Tibial nerve (tissue), 4 donors: Measurements from ENCODE around the gene NPEPL1. TPM values are rescaled to one million over a fixed set of nuclear protein-coding genes. Genes with fewer than 3 reads are reported as not detected.
"Not testable (repeated sequence)": the region's sequence is repeated elsewhere in the genome, so short reads cannot be mapped to it uniquely, and the experiment has no call there.

ENCODE experiments used
- DNase-seq, 2 donors: peaks; one replicate each; pipeline ENCODE4 v3.0.0-alpha.2; 2019; ENCODE audit warnings: low spot score in 2 of 2
- H3K27ac ChIP-seq, 4 donors: fragments of 200-600 bp; sonication (generic) in 3 of 4; one replicate each; pipeline ENCODE4 v1.5.1; 2017 to 2019; ENCODE audit warnings: mild to moderate bottlenecking in 1 of 4
- H3K27me3 ChIP-seq, 2 donors: fragments of 200-600 bp; sonication (generic) in 1 of 2; one replicate each; pipeline versions ENCODE4 v1.5.1 to v1.6.0; 2017 to 2019
- H3K36me3 ChIP-seq, 3 donors: fragments of 200-600 bp; sonication (generic); one replicate each; pipeline ENCODE4 v1.5.1; 2018 to 2019
- H3K4me1 ChIP-seq, 4 donors: fragments of 200-600 bp; sonication (generic) in 3 of 4; one replicate each; pipeline ENCODE4 v1.5.1; 2017 to 2019
- H3K4me3 ChIP-seq, 4 donors: fragments of 200-600 bp; sonication (generic) in 3 of 4; one replicate each; pipeline ENCODE4 v1.5.1; 2017 to 2019; ENCODE audit warnings: mild to moderate bottlenecking in 1 of 4, moderate library complexity in 1 of 4
- H3K9me3 ChIP-seq, 4 donors: fragments of 200-600 bp; sonication (generic) in 3 of 4; one replicate each; pipeline ENCODE4 v1.5.1; 2017 to 2019
- CTCF ChIP-seq, 5 experiments: fragments of 200-600 bp in 3 of 5; fragments of 450-650 bp in 2 of 5; sonication (generic) in 3 of 5; IDR thresholded peaks; one replicate each; pipeline ENCODE4 v1.5.1; 2016 to 2019; ENCODE audit warnings: antibody characterized with exemption in 5 of 5, mild to moderate bottlenecking in 3 of 5, moderate library complexity in 2 of 5
- EP300 ChIP-seq, 2 donors: sonication (generic); formaldehyde crosslinking; IDR thresholded peaks; one replicate each; pipeline ENCODE4 v1.6.1; 2017; ENCODE audit warnings: antibody characterized with exemption in 2 of 2, mild to moderate bottlenecking in 1 of 2
- POLR2A ChIP-seq, 2 donors: fragments of 450-650 bp; IDR thresholded peaks; one replicate each; pipeline ENCODE4 v1.6.1; 2017; ENCODE audit warnings: antibody characterized with exemption in 2 of 2, mild to moderate bottlenecking in 2 of 2, moderate library complexity in 2 of 2
- WGBS, 2 donors: methylation state at CpG; one replicate each; pipeline ENCODE4 v1.1.5; 2018; 5-methylcytosine and 5-hydroxymethylcytosine counted together
- total RNA-seq, 4 donors: library from RNA; depleted of rRNA; stranded (reverse); fragments of >200 nt; gene quantifications; one replicate each; pipeline ENCODE4 v1.1.0, GENCODE V29; 2016

Gene NPEPL1
- total RNA-seq, 4 donors from 2014 or later, result 57.6 to 123 (median 73.0) TPM

DNA sequence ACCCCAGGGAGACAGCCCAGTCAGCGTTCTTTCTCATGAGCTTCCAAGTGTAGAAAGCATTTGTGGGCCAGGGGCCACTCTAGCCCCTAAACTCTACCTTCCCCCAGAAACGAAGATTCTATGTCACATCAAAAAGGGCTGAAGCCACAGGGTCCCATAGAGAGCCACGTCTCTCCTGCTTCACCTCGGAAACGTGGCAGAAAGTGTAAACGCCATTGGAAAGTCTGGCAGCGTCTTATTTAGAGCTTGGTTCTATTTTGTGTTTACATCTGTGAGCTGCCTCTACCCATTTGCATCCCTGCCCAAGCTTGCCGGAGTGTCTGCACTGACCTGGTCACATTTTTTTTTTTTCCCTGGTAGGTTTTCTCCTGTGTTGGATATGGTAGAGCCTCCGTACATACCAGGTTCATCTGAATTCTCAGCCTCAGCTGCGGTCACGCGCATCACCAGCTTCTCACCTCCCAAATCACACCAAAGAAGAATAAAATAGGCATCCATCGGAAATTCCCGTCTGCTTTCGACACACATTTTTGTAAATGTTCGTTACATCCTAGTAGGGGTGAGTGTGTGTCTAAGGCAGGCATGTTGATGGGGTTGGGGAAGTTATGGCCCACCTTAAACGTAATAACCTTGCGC is 62.6 kb downstream of the NPEPL1 start:
- TF ChIP-seq CTCF (IDR thresholded peaks at IDR 0.05) (no peak), EP300 (IDR thresholded peaks at IDR 0.05) (no peak), POLR2A (IDR thresholded peaks at IDR 0.05) (no peak)
- DNase-seq, result no peak
- Histone ChIP-seq H3K4me3 (no peak overlapping the region), H3K36me3 (no peaks in the 10 kb centered on the region), H3K27me3 (no peaks in the 10 kb centered on the region), H3K4me1 (no peaks in the 10 kb centered on the region), H3K9me3 (no peaks in the 10 kb centered on the region), H3K27ac (no peak overlapping the region)
- 81 to 85% methylated on average over 18 of the region's 18 CpGs for WGBS, 2 donors

DNA sequence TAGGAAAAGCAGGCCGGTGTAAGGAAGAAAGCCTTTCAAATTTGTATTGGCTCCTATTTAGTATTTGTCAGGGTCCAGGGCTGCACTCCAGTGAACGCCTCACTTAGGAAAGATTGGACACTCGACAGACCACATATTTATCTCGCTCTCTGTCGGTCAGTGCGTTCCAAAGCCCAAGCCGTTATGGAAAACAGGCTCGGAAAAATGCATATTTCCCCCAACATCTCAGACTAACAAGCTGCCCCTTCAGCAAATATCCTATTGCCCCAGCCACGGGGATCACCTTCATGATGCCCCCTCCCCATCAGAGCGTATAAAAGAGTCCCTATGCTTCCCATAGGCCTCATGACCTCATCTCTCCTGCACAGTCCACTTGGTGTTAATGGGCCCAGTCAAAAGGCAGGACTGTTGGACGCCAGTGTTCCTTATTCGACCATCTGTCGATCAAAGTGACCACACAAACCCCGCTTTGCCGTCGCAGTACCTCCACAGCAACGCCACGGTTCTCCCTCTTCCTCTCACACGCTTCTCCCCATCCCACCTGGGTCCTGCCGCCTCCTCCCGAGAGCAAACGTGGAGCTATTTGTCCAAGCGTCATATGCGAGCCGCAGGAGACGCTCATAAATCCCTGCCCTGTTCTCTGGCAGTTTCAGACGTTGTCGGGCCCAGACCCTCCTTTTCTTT is 63.3 kb downstream of the NPEPL1 start:
- no peaks in the 10 kb centered on the region for H3K36me3 ChIP-seq
- H3K4me3 ChIP-seq, result no peak overlapping the region
- no peaks in the 10 kb centered on the region for H3K27me3 ChIP-seq
- no peak overlapping the region for H3K27ac ChIP-seq
- no peak for DNase-seq
- no peaks in the 10 kb centered on the region for H3K4me1 ChIP-seq
- H3K9me3 ChIP-seq, result no peaks in the 10 kb centered on the region
- 69% methylated on average over 28 of the region's 28 CpGs for WGBS, 2 donors
- TF ChIP-seq CTCF (IDR thresholded peaks at IDR 0.05), result no peak
- TF ChIP-seq EP300 (IDR thresholded peaks at IDR 0.05), result no peak
- TF ChIP-seq POLR2A (IDR thresholded peaks at IDR 0.05), result no peak

DNA sequence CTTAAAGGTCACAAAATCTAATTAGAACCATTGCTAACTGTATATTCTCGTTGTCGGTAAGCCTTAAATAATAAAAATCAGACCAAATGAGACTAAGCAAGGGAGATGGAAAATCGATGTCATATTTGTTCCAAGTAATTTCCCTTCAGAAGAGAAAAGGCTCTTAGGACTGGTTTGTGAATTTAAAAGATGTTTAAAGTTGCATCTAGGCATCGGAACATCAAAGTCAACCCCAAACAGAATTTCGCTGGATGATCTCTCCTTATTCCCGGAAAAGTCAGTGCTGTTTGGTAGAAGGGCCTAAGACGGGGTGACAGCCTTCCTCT is 63.8 kb downstream of the NPEPL1 start:
- WGBS, 2 donors, result 66 to 71% methylated on average over 7 of the region's 7 CpGs
- no peaks in the 10 kb centered on the region for H3K9me3 ChIP-seq
- no peak for TF ChIP-seq POLR2A (IDR thresholded peaks at IDR 0.05)
- no peak for TF ChIP-seq CTCF (IDR thresholded peaks at IDR 0.05)
- TF ChIP-seq EP300 (IDR thresholded peaks at IDR 0.05), result no peak
- no peak overlapping the region for H3K4me3 ChIP-seq
- H3K36me3 ChIP-seq, result no peaks in the 10 kb centered on the region
- no peak overlapping the region for H3K27ac ChIP-seq
- H3K4me1 ChIP-seq, result no peaks in the 10 kb centered on the region
- H3K27me3 ChIP-seq, result no peaks in the 10 kb centered on the region
- DNase-seq, result no peak

GRCh38 chr20:58757647-58758046 is 65.0 kb downstream of the NPEPL1 start:
- H3K4me3 ChIP-seq, H3K4me1 ChIP-seq, H3K27ac ChIP-seq, H3K27me3 ChIP-seq, H3K36me3 ChIP-seq, H3K9me3 ChIP-seq, DNase-seq: not testable (repeated sequence)
- 94 to 95% methylated on average over 5 of the region's 5 CpGs for WGBS, 2 donors

DNA sequence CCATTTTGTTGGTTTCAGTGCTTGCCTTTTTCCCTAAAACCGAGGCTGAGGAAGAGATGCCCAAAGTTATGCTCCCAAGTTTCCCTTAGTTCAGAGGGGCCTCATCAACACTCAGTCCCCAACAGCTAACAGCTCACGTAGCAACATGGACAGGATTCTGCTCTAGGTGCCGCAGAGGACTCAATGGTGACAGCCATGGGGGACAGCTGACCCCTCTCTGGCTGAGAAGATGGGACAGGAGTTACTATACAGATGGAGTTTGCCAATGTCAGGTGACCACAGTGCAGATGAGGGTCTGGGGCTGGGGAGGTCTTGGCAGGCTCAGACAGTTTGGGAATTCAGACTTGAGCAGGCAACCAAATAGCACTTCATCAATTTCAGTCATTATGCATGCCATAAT is 67.3 kb downstream of the NPEPL1 start:
- no peak for TF ChIP-seq EP300 (IDR thresholded peaks at IDR 0.05)
- TF ChIP-seq POLR2A (IDR thresholded peaks at IDR 0.05), result no peak
- TF ChIP-seq CTCF (IDR thresholded peaks at IDR 0.05), result no peak

More for the DNA sequence above, 67.3 kb downstream of the NPEPL1 start:
- H3K9me3 ChIP-seq, result peaks cover 0 to 6% (median 0%) of the 10 kb centered on the region in 4 donors
- WGBS, 2 donors, result 81 to 89% methylated on average over 3 of the region's 3 CpGs
- H3K27me3 ChIP-seq, result no peaks in the 10 kb centered on the region
- no peak for DNase-seq
- H3K36me3 ChIP-seq, result no peaks in the 10 kb centered on the region
- H3K4me3 ChIP-seq, result no peak overlapping the region
- no peaks in the 10 kb centered on the region for H3K4me1 ChIP-seq
- H3K27ac ChIP-seq, result no peak overlapping the region
